Measurements from ENCODE around the gene ANKRD11. TPM values are rescaled to one million over a fixed set of nuclear protein-coding genes. Genes with fewer than 3 reads are reported as not detected.

The ANKRD11 gene
- polyA plus RNA-seq, 1 donor from 2014 or later = 32.5 TPM

DNA sequence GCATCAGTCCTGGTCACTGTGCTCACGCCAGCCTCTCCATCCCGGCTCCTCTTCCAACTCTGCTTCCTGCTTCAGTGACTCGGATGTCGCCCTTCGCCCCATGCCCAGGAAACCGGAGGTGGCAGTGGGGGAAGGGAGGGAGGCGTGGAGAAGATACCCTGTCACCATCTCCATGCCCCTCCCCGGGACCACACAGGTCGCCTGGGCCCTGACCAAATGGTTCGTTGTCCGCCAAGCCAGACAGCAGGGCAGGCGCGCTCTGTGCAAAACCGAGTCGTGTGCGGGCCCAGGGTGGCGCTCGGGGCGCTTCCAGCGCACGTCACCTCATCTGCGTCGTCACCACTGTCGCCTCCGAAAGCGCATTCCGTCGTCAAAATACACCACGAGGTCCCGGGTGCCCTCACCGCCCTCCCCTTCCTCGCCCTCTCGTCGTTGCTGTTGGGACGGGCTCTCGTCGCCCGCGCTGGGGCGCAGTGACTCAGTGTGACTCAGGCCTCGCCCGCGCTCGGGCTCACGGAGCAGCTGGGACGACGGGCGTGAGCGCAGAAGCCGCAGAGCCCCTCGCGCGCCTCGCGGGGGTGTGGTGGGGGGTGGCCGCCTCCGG lies 233.6 kb downstream of the ANKRD11 start:
- no peak overlapping the region for H2AFZ ChIP-seq (ENCODE audit: low read depth, low read length)
- no peaks in the 10 kb centered on the region for H4K20me1 ChIP-seq (ENCODE audit: insufficient read depth)
- H3K9me3 ChIP-seq (ENCODE audit: low read length) = peaks cover 3% of the 10 kb centered on the region
- H3K27ac ChIP-seq (ENCODE audit: low read length) = no peak overlapping the region
- no peak overlapping the region for H3K4me3 ChIP-seq (ENCODE audit: low read length)
- H3K79me2 ChIP-seq (replicated peaks; ENCODE audit: insufficient read depth, low read length) = no peaks in the 10 kb centered on the region
- H3K4me2 ChIP-seq (ENCODE audit: low read length) = no peak overlapping the region
- peaks cover 15% of the 10 kb centered on the region for H3K27me3 ChIP-seq (ENCODE audit: insufficient read depth, low read depth, low read length)
- no peak overlapping the region for H3K9ac ChIP-seq (ENCODE audit: low read length)
- TF ChIP-seq, protein P1, sequence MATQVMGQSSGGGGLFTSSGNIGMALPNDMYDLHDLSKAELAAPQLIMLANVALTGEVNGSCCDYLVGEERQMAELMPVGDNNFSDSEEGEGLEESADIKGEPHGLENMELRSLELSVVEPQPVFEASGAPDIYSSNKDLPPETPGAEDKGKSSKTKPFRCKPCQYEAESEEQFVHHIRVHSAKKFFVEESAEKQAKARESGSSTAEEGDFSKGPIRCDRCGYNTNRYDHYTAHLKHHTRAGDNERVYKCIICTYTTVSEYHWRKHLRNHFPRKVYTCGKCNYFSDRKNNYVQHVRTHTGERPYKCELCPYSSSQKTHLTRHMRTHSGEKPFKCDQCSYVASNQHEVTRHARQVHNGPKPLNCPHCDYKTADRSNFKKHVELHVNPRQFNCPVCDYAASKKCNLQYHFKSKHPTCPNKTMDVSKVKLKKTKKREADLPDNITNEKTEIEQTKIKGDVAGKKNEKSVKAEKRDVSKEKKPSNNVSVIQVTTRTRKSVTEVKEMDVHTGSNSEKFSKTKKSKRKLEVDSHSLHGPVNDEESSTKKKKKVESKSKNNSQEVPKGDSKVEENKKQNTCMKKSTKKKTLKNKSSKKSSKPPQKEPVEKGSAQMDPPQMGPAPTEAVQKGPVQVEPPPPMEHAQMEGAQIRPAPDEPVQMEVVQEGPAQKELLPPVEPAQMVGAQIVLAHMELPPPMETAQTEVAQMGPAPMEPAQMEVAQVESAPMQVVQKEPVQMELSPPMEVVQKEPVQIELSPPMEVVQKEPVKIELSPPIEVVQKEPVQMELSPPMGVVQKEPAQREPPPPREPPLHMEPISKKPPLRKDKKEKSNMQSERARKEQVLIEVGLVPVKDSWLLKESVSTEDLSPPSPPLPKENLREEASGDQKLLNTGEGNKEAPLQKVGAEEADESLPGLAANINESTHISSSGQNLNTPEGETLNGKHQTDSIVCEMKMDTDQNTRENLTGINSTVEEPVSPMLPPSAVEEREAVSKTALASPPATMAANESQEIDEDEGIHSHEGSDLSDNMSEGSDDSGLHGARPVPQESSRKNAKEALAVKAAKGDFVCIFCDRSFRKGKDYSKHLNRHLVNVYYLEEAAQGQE (IDR thresholded peaks at IDR 0.05; ENCODE audit: borderline replicate concordance) = no peak
- TF ChIP-seq EP300 (conservative IDR thresholded peaks at IDR 0.05; ENCODE audit: poor library complexity, severe bottlenecking) (no peak), SMC3 (conservative IDR thresholded peaks at IDR 0.05; ENCODE audit: poor library complexity) (no peak), MXI1 (conservative IDR thresholded peaks at IDR 0.05; ENCODE audit: poor library complexity, severe bottlenecking) (no peak), TAF1 (IDR thresholded peaks at IDR 0.05; ENCODE audit: low read depth) (no peak), EZH2 (IDR thresholded peaks at IDR 0.05; ENCODE audit: borderline replicate concordance, insufficient read depth, low read length, poor library complexity, severe bottlenecking) (no peak), POLR2AphosphoS5 (IDR thresholded peaks at IDR 0.05) (no peak), RAD21 (conservative IDR thresholded peaks at IDR 0.05) (no peak)
- TF ChIP-seq, protein P2, sequence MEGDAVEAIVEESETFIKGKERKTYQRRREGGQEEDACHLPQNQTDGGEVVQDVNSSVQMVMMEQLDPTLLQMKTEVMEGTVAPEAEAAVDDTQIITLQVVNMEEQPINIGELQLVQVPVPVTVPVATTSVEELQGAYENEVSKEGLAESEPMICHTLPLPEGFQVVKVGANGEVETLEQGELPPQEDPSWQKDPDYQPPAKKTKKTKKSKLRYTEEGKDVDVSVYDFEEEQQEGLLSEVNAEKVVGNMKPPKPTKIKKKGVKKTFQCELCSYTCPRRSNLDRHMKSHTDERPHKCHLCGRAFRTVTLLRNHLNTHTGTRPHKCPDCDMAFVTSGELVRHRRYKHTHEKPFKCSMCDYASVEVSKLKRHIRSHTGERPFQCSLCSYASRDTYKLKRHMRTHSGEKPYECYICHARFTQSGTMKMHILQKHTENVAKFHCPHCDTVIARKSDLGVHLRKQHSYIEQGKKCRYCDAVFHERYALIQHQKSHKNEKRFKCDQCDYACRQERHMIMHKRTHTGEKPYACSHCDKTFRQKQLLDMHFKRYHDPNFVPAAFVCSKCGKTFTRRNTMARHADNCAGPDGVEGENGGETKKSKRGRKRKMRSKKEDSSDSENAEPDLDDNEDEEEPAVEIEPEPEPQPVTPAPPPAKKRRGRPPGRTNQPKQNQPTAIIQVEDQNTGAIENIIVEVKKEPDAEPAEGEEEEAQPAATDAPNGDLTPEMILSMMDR (IDR thresholded peaks at IDR 0.05; ENCODE audit: poor library complexity, severe bottlenecking) = no peak
- no peaks in the 10 kb centered on the region for H3F3A ChIP-seq (ENCODE audit: insufficient read depth, low read length, poor library complexity, severe bottlenecking)
- no peaks in the 10 kb centered on the region for H3K9me2 ChIP-seq (ENCODE audit: insufficient read depth, low read length)
- no peaks in the 10 kb centered on the region for H3K36me3 ChIP-seq (ENCODE audit: insufficient read depth, low read length)

DNA sequence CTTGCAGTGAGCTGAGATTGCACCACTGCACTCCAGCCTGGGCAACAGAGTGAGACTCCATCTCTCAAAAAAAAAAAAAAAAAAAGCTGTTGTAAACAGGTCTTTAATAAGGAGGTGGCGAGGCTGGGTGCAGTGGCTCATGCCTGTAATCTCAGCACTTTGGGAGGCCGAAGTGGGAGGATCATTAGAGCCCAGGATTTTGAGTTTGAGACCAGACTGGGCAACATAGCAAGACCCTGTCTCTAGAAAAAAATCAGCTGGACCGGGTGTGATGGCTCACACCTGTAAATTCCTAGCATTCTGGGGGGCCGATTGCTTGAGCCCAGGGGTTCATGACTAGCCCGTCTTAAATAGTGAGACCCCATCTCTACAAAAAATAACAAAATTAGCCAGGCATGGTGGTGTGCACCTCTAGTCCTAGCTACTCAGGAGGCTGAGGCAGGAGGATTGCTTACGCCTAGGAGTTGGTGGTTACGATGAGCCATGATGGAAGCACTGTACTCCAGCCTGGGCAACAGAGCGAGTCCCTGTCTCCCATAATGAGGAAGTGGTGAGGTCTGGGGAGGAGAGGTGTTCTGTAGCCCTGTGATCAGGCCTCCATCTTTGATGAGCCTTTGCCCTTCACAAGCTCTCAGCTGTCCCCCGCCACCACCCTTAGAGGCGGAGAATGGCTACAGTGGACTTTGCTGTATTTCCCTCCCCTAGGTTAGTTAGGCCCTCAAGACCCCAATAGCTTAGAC lies 236.6 kb downstream of the ANKRD11 start:
- TF ChIP-seq MXI1 (conservative IDR thresholded peaks at IDR 0.05; ENCODE audit: poor library complexity, severe bottlenecking) (no peak), TAF1 (IDR thresholded peaks at IDR 0.05; ENCODE audit: low read depth) (no peak), EZH2 (IDR thresholded peaks at IDR 0.05; ENCODE audit: borderline replicate concordance, insufficient read depth, low read length, poor library complexity, severe bottlenecking) (no peak), SMC3 (conservative IDR thresholded peaks at IDR 0.05; ENCODE audit: poor library complexity) (no peak), EP300 (conservative IDR thresholded peaks at IDR 0.05; ENCODE audit: poor library complexity, severe bottlenecking) (no peak), POLR2AphosphoS5 (IDR thresholded peaks at IDR 0.05) (no peak), RAD21 (conservative IDR thresholded peaks at IDR 0.05) (no peak)
- TF ChIP-seq, protein P1 (IDR thresholded peaks at IDR 0.05; ENCODE audit: borderline replicate concordance) = no peak
- TF ChIP-seq, protein P2 (IDR thresholded peaks at IDR 0.05; ENCODE audit: poor library complexity, severe bottlenecking) = no peak
- H3K79me2 ChIP-seq (replicated peaks; ENCODE audit: insufficient read depth, low read length) = no peaks in the 10 kb centered on the region
- H2AFZ ChIP-seq (ENCODE audit: low read depth, low read length) = no peak overlapping the region
- H4K20me1 ChIP-seq (ENCODE audit: insufficient read depth) = no peaks in the 10 kb centered on the region
- H3K27ac ChIP-seq (ENCODE audit: low read length) = no peak overlapping the region
- no peak overlapping the region for H3K4me3 ChIP-seq (ENCODE audit: low read length)
- no peak overlapping the region for H3K4me2 ChIP-seq (ENCODE audit: low read length)
- H3K9me2 ChIP-seq (ENCODE audit: insufficient read depth, low read length) = no peaks in the 10 kb centered on the region
- peaks cover 15% of the 10 kb centered on the region for H3K27me3 ChIP-seq (ENCODE audit: insufficient read depth, low read depth, low read length)
- no peaks in the 10 kb centered on the region for H3K36me3 ChIP-seq (ENCODE audit: insufficient read depth, low read length)
- no peaks in the 10 kb centered on the region for H3F3A ChIP-seq (ENCODE audit: insufficient read depth, low read length, poor library complexity, severe bottlenecking)
- H3K9me3 ChIP-seq (ENCODE audit: low read length) = peaks cover 3% of the 10 kb centered on the region
- H3K9ac ChIP-seq (ENCODE audit: low read length) = no peak overlapping the region
